SU-DHL-6 (cell line): Measurements from ENCODE around the gene ZNF24.

ENCODE experiments used
- CTCF ChIP-seq: fragments of 200-600 bp; sonication (generic); IDR thresholded peaks from one replicate; pipeline ENCODE4 v1.5.1; 2017; ENCODE audit warnings: antibody characterized with exemption, mild to moderate bottlenecking, low read length, moderate library complexity; ENCODE audit not compliant: insufficient read depth, poor library complexity, severe bottlenecking
- EZH2phosphoT487 ChIP-seq: fragments of 200-600 bp; sonication (generic), shearing (Covaris generic); conservative IDR thresholded peaks from 2 replicates; pipeline ENCODE4 v1.6.1; 2018; ENCODE audit warnings: mild to moderate bottlenecking, antibody characterized with exemption, low read length, moderate library complexity, mixed read lengths

GRCh38 chr18:35348001-35348400, 3.8 kb upstream of the ZNF24 start:
- TF ChIP-seq CTCF (no peak), EZH2phosphoT487 (no peak)
